Activated naive CD4-positive, alpha-beta T cell treated with anti-CD3 and anti-CD28 coated beads, Interleukin-2, amount 10 ng/mL, durations not matched to agents 7 days and 5 days (primary cell): ENCODE data around the gene PCDHGA3.
A peak's percentile ranks its signal among the peaks of the same experiment; 100 is the strongest.
"Not testable (repeated sequence)": the region's sequence is repeated elsewhere in the genome, so short reads cannot be mapped to it uniquely, and the experiment has no call there.

Experiments
- CTCF ChIA-PET: fragments of 350-600 bp; sonication (Branson Sonifier 250); formaldehyde crosslinking; loops from one replicate; lab custom pipeline; 2021; ENCODE audit warnings: antibody characterized with exemption; lab: Charles Lee
- DNase-seq: peaks from one replicate; pipeline ENCODE4 v3.0.0-alpha.2; 2020
- H3K27ac Mint-ChIP-seq: one replicate; pipeline ENCODE4 v1.8.0; 2021; ENCODE audit warnings: mild to moderate bottlenecking, moderate library complexity, mixed read lengths
- H3K27me3 Mint-ChIP-seq: one replicate; pipeline ENCODE4 v1.8.0; 2021; ENCODE audit warnings: mild to moderate bottlenecking, mixed read lengths
- H3K36me3 Mint-ChIP-seq: one replicate; pipeline ENCODE4 v1.8.0; 2021; ENCODE audit warnings: mixed read lengths
- H3K4me1 Mint-ChIP-seq: one replicate; pipeline ENCODE4 v1.8.0; 2021; ENCODE audit warnings: mixed read lengths
- H3K4me3 Mint-ChIP-seq: one replicate; pipeline ENCODE4 v1.8.0; 2021; ENCODE audit warnings: mild to moderate bottlenecking, moderate library complexity, mixed read lengths
- H3K9me3 Mint-ChIP-seq: one replicate; pipeline ENCODE4 v1.8.0; 2021; ENCODE audit warnings: mixed read lengths

PCDHGA3 gene

GRCh38 chr5:141375444-141376155 is 32.0 kb downstream of the PCDHGA3 start:
- H3K9me3 Mint-ChIP-seq, result peaks cover 29% of the 10 kb centered on the region
- H3K4me3 Mint-ChIP-seq, CTCF ChIA-PET, H3K4me1 Mint-ChIP-seq, H3K27ac Mint-ChIP-seq, H3K36me3 Mint-ChIP-seq, DNase-seq: not testable (repeated sequence)
- peaks cover 56% of the 10 kb centered on the region for H3K27me3 Mint-ChIP-seq

GRCh38 chr5:141382469-141383294 is 39.1 kb downstream of the PCDHGA3 start, which contains the start of gene PCDHGA7:
Gene PCDHGA7 (plus strand): TSS chr5:141382742. CDS start chr5:141382900, 158 bp downstream.
- DNase-seq, result no peak
- Mint-ChIP-seq H3K27ac (no peak within 1 kb of the TSS), H3K36me3 (no peaks in the 10 kb centered on the region), H3K4me1 (no peaks in the 10 kb centered on the region), H3K27me3 (peaks cover 43% of the 10 kb centered on the region), H3K9me3 (peaks cover 14% of the 10 kb centered on the region), H3K4me3 (peak within 1 kb of the TSS; percentile 54)
- CTCF ChIA-PET, result interaction anchor here (1.1 kb wide), 1 partner anchor 38 kb away, joined by 3 read pairs; the partner anchor contains the start of gene PCDHGA11

DNA sequence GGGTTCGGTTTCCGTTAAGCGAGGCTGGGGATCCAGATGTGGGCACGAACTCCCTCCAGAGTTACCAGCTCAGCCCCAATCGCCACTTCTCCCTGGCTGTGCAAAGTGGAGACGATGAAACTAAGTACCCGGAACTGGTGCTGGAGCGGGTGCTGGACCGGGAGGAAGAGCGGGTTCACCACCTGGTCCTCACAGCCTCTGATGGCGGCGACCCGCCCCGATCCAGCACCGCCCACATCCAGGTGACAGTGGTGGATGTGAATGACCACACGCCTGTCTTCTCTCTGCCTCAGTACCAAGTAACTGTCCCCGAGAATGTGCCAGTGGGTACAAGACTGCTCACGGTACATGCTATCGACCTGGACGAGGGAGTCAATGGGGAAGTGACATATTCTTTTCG is 39.7 kb downstream of the PCDHGA3 start:
- Mint-ChIP-seq H3K27me3 (peaks cover 46% of the 10 kb centered on the region), H3K9me3 (peaks cover 14% of the 10 kb centered on the region), H3K4me3 (no peak overlapping the region)

DNA sequence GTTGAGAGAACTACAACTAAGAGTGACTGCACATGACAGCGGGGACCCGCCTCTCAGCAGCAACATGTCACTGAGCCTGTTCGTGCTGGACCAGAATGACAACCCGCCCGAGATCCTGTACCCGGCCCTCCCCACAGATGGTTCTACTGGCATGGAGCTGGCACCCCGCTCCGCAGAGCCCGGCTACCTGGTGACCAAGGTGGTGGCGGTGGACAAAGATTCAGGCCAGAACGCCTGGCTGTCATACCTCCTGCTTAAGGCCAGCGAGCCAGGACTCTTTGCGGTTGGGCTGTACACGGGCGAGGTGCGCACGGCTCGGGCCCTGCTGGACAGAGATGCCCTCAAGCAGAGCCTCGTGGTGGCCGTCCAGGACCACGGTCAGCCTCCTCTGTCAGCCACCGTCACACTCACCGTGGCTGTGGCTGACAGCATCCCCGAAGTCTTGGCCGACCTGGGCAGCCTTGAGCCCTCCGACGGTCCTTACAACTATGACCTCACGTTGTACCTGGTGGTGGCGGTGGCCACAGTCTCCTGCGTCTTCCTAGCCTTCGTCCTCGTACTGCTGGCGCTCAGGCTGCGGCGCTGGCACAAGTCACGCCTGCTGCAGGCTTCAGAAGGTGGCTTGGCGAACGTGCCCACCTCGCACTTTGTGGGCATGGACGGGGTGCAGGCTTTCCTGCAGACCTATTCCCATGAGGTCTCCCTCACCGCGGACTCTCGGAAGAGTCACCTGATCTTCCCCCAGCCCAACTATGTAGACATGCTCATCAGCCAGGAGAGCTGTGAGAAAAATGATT is 41.0 kb downstream of the PCDHGA3 start:
- DNase-seq, result no peak
- H3K27me3 Mint-ChIP-seq, result peaks cover 58% of the 10 kb centered on the region
- peaks cover 22% of the 10 kb centered on the region for H3K9me3 Mint-ChIP-seq
- H3K4me1 Mint-ChIP-seq, result no peaks in the 10 kb centered on the region
- no peak overlapping the region for H3K27ac Mint-ChIP-seq
- CTCF ChIA-PET, result no interaction called here
- H3K4me3 Mint-ChIP-seq, result no peak overlapping the region
- peaks cover 3% of the 10 kb centered on the region for H3K36me3 Mint-ChIP-seq

More for the DNA sequence above, 39.7 kb downstream of the PCDHGA3 start:
- no peaks in the 10 kb centered on the region for H3K4me1 Mint-ChIP-seq
- DNase-seq, result no peak
- no peak overlapping the region for H3K27ac Mint-ChIP-seq
- CTCF ChIA-PET, result interaction anchor here (1.1 kb wide), 1 partner anchor 37 kb away, joined by 3 read pairs; the partner anchor contains the start of gene PCDHGA11
- H3K36me3 Mint-ChIP-seq, result peaks cover under 1% of the 10 kb centered on the region

DNA sequence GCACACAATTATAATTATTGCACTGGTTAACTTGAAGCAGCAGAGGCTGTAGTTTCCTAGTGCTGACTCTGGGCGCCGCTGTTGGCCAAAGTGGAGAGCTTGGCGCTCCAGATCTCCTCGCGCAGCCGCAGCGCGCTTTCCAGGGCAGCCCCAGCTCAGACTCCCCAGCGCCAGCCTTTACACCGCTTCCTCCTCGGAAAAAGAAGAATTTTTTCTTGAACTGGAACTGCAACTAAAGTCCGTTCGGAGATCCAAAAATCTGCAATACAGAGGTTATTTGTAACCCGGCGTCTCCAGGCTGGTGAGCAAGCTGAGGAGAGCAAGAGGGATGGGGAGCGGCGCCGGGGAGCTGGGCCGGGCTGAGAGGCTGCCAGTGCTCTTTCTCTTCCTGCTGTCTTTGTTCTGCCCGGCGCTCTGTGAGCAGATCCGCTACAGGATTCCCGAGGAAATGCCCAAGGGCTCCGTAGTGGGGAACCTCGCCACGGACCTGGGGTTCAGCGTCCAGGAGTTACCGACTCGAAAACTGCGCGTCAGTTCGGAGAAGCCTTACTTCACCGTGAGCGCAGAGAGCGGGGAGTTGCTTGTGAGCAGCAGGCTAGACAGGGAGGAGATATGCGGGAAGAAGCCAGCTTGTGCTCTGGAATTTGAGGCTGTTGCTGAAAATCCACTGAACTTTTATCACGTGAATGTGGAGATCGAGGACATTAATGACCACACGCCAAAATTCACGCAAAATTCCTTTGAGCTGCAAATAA is 44.1 kb downstream of the PCDHGA3 start, which contains the start of gene PCDHGB4:
Gene PCDHGB4 (plus strand): TSS at position 142 of the 755 bp plus-strand sequence. CDS start 187 bp downstream, at position 329.
- H3K27ac Mint-ChIP-seq, result peak within 1 kb of the TSS; percentile 46
- H3K36me3 Mint-ChIP-seq, H3K4me1 Mint-ChIP-seq: not testable (repeated sequence)
- peaks cover 29% of the 10 kb centered on the region for H3K9me3 Mint-ChIP-seq
- DNase-seq, result peak; percentile 43
- H3K27me3 Mint-ChIP-seq, result peaks cover 49% of the 10 kb centered on the region
- H3K4me3 Mint-ChIP-seq, result peak within 1 kb of the TSS; percentile 31
- CTCF ChIA-PET, result interaction anchor here (1.1 to 2.0 kb wide), 3 partner anchors 18 to 123 kb away, joined by 3 to 5 read pairs (median 4); partner anchors contain the start of genes PCDHGA12 and PCDHGB3

DNA sequence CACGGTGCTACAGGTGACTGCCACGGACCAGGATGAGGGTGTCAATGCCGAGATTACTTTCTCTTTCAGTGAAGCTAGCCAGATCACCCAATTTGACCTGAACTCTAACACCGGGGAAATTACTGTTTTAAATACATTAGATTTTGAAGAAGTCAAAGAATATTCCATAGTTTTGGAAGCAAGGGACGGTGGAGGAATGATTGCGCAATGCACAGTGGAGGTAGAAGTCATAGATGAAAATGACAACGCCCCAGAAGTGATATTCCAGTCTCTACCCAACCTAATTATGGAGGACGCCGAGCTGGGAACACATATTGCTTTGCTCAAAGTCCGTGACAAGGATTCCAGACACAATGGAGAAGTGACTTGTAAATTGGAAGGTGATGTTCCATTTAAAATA is 45.0 kb downstream of the PCDHGA3 start:
- DNase-seq, result no peak
- peak overlapping the region; percentile 46 for H3K27ac Mint-ChIP-seq
- H3K4me1 Mint-ChIP-seq, result no peaks in the 10 kb centered on the region
- peaks cover 10% of the 10 kb centered on the region for H3K36me3 Mint-ChIP-seq
- H3K27me3 Mint-ChIP-seq, result peaks cover 49% of the 10 kb centered on the region
- H3K4me3 Mint-ChIP-seq, result no peak overlapping the region
- CTCF ChIA-PET, result no interaction called here
- peaks cover 30% of the 10 kb centered on the region for H3K9me3 Mint-ChIP-seq

DNA sequence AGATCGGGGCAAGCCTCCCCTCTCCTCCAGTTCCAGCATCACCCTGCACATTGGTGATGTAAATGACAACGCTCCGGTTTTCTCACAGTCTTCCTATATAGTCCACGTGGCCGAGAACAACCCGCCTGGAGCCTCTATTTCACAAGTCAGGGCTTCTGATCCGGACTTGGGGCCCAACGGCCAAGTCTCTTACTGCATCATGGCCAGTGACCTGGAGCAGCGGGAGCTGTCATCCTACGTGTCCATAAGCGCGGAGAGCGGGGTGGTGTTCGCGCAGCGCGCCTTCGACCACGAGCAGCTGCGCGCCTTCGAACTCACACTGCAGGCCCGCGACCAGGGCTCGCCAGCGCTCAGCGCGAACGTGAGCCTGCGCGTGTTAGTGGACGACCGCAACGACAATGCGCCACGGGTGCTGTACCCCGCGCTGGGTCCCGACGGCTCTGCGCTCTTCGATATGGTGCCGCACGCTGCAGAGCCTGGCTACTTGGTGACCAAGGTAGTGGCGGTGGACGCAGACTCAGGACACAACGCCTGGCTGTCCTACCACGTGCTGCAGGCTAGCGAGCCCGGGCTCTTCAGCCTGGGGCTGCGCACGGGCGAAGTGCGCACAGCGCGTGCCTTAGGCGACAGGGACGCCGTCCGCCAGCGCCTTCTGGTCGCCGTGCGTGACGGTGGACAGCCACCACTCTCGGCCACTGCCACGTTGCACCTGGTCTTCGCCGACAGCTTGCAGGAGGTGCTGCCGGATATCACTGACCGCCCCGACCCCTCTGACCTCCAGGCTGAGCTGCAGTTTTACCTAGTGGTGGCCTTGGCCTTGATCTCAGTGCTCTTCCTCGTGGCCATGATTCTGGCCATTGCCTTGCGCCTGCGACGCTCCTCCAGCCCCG is 45.8 kb downstream of the PCDHGA3 start:
- Mint-ChIP-seq H3K36me3 (peaks cover 11% of the 10 kb centered on the region), H3K27ac (no peak overlapping the region), H3K4me1 (no peaks in the 10 kb centered on the region), H3K4me3 (peak overlapping the region; percentile 1), H3K27me3 (peaks cover 53% of the 10 kb centered on the region), H3K9me3 (peaks cover 30% of the 10 kb centered on the region)
- DNase-seq, result no peak
- CTCF ChIA-PET, result interaction anchor here (1.2 to 2.4 kb wide), 2 partner anchors 23 to 41 kb away, joined by 4 to 8 read pairs; partner anchors contain the start of genes PCDHGA10 and PCDHGA12

DNA sequence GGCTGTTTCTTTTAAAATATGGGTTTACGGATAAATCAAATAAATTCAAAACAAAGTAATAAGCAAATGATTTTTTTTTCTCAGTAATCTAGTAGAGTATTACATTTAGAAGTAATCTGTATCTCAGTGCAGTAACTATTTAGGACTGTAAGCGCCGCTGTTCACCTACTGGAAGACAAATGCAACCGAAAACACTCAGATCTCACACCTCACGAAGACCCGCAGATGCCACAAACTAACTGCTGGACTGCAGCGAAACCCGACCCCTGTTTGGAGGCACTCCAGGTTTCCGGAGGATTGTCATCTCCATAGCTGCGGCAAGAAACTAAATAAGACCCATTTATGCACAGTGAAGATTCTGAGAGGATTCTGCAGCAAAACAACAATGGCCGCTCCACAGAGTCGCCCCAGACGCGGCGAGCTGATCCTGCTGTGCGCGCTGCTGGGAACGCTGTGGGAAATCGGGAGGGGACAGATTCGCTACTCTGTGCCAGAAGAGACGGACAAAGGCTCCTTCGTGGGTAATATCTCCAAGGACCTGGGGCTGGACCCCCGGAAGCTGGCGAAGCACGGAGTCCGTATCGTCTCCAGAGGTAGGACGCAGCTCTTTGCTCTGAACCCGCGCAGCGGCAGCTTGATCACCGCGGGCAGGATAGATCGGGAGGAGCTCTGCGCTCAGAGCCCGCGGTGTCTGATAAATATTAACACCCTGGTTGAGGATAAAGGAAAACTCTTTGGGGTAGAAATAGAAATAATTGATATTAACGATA is 49.0 kb downstream of the PCDHGA3 start, which contains the start of gene PCDHGA8:
Gene PCDHGA8 (plus strand): TSS at position 205 of the 770 bp plus-strand sequence. CDS start 181 bp downstream, at position 386.
- Mint-ChIP-seq H3K27me3 (peaks cover 55% of the 10 kb centered on the region), H3K36me3 (peaks cover 11% of the 10 kb centered on the region), H3K27ac (no peak within 1 kb of the TSS), H3K4me1 (no peaks in the 10 kb centered on the region), H3K9me3 (peaks cover 38% of the 10 kb centered on the region), H3K4me3 (no peak within 1 kb of the TSS)
- no peak for DNase-seq
- CTCF ChIA-PET, result interaction anchor here (2.1 kb wide), 1 partner anchor 28 kb away, joined by 6 read pairs; the partner anchor contains the start of gene PCDHGA11

GRCh38 chr5:141393267-141393666 is 49.6 kb downstream of the PCDHGA3 start:
- peaks cover 55% of the 10 kb centered on the region for H3K27me3 Mint-ChIP-seq
- no peak overlapping the region for H3K4me3 Mint-ChIP-seq
- no peak for DNase-seq
- H3K9me3 Mint-ChIP-seq, result peaks cover 38% of the 10 kb centered on the region
- H3K27ac Mint-ChIP-seq, result no peak overlapping the region
- CTCF ChIA-PET, result no interaction called here
- peaks cover 11% of the 10 kb centered on the region for H3K36me3 Mint-ChIP-seq
- no peaks in the 10 kb centered on the region for H3K4me1 Mint-ChIP-seq

- not testable (repeated sequence) for H3K4me1 Mint-ChIP-seq, DNase-seq, H3K4me3 Mint-ChIP-seq, H3K27ac Mint-ChIP-seq
- H3K36me3 Mint-ChIP-seq, result peaks cover 11% of the 10 kb centered on the region
- H3K27me3 Mint-ChIP-seq, result peaks cover 56% of the 10 kb centered on the region
- H3K9me3 Mint-ChIP-seq, result peaks cover 37% of the 10 kb centered on the region
- CTCF ChIA-PET, result interaction anchor here (0.9 to 1.7 kb wide), 2 partner anchors 22 to 26 kb away, joined by 3 to 6 read pairs; partner anchors contain the start of gene PCDHGA11
Measured at GRCh38 chr5:141394401-141395187, 51.0 kb downstream of the PCDHGA3 start.
